22Rv1 (cell line): Measurements from ENCODE around the gene LATS2.

ENCODE experiments used
- ZFX ChIP-seq: fragments of 450-650 bp; IDR thresholded peaks from 2 replicates; pipeline ENCODE4 v1.6.1; 2017; ENCODE audit warnings: antibody characterized with exemption, borderline replicate concordance
- TF ChIP-seq, protein P1 (sequence below): fragments of 450-650 bp; IDR thresholded peaks from 2 replicates; pipeline ENCODE4 v1.5.1; 2017; ENCODE audit warnings: mild to moderate bottlenecking

DNA sequence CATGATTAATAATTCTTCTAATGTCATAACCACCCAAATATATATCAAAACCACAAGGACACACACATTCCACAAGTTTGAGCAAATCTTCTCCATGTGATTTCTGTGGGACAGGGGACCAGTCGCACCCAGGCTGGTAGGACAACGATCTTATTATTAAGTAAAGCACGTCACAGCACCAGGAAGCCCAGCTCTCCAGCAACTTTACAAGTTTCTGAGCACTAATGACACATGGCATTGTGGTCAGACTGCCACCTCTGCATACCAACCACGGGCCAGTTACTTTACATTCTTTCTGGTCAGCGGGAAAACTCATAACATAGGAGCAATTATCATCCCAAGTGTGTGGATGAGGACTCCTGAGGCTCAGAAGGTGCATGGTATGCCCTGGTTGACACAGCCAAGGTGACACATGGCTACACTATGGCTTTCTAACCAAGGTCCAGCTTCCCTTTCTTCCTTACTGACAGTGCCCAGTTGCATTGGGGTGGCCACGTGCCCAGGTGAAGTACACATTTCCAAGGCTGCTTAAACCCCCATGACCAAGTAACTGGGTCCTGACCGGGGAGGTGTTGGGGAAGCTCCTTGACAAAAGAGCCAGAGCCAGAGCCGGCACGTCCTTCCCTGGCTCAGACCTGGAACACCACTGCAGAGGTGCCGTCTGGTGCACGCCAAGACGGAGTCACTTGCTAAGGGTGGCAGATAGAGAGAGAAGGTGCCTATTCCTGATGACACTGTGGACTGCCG, 27.4 kb downstream of the LATS2 start:
- TF ChIP-seq, protein P1, sequence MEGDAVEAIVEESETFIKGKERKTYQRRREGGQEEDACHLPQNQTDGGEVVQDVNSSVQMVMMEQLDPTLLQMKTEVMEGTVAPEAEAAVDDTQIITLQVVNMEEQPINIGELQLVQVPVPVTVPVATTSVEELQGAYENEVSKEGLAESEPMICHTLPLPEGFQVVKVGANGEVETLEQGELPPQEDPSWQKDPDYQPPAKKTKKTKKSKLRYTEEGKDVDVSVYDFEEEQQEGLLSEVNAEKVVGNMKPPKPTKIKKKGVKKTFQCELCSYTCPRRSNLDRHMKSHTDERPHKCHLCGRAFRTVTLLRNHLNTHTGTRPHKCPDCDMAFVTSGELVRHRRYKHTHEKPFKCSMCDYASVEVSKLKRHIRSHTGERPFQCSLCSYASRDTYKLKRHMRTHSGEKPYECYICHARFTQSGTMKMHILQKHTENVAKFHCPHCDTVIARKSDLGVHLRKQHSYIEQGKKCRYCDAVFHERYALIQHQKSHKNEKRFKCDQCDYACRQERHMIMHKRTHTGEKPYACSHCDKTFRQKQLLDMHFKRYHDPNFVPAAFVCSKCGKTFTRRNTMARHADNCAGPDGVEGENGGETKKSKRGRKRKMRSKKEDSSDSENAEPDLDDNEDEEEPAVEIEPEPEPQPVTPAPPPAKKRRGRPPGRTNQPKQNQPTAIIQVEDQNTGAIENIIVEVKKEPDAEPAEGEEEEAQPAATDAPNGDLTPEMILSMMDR = no peak
- no peak for TF ChIP-seq ZFX
